HCT116 (cell line): ENCODE data around the gene CBR4.

Source experiments
- ATF3 ChIP-seq: IDR thresholded peaks from 2 replicates; pipeline ENCODE4 v1.6.1; 2012
- CBX3 ChIP-seq: IDR thresholded peaks from 2 replicates; pipeline ENCODE4 v1.6.1; 2012; ENCODE audit warnings: low read depth
- CTCF ChIP-seq, 3 experiments: fragments of 200-600 bp in 1 of 3; sonication (generic) in 1 of 3; IDR thresholded peaks in 2 of 3; conservative IDR thresholded peaks in 1 of 3; 2 replicates each; pipeline ENCODE4 v1.5.1; 2012 to 2017; ENCODE audit warnings: low read depth in 2 of 3, low read length in 2 of 3, antibody characterized with exemption in 1 of 3, borderline replicate concordance in 1 of 3, control low read depth in 1 of 3, mild to moderate bottlenecking in 1 of 3, mixed read lengths in 1 of 3, mixed run types in 1 of 3, moderate library complexity in 1 of 3; ENCODE audit not compliant: insufficient read depth in 1 of 3
- EZH2 ChIP-seq: fragments of 200-600 bp; sonication (generic); IDR thresholded peaks from 2 replicates; pipeline ENCODE4 v1.6.1; 2017; ENCODE audit warnings: antibody characterized with exemption, mixed run types
- EZH2phosphoT487 ChIP-seq: fragments of 200-600 bp; IDR thresholded peaks from 2 replicates; pipeline ENCODE4 v1.6.1; 2018; ENCODE audit warnings: antibody characterized with exemption, borderline replicate concordance
- JUND ChIP-seq: IDR thresholded peaks from 2 replicates; pipeline ENCODE4 v1.6.1; 2012
- POLR2A ChIP-seq: IDR thresholded peaks from 2 replicates; pipeline ENCODE4 v1.7.0; 2011; ENCODE audit warnings: borderline replicate concordance; ENCODE audit not compliant: insufficient read depth, insufficient read length; ENCODE audit errors: extremely low read depth
- RAD21 ChIP-seq: IDR thresholded peaks from 2 replicates; pipeline ENCODE4 v1.6.1; 2012; ENCODE audit warnings: low read depth, mild to moderate bottlenecking
- REST ChIP-seq: IDR thresholded peaks from 2 replicates; pipeline ENCODE4 v1.6.1; 2012; ENCODE audit warnings: low read depth
- SIN3A ChIP-seq: IDR thresholded peaks from 2 replicates; pipeline ENCODE4 v1.6.1; 2012; ENCODE audit warnings: low read depth
- SP1 ChIP-seq: IDR thresholded peaks from 2 replicates; pipeline ENCODE4 v1.6.1; 2012; ENCODE audit warnings: low read depth
- YY1 ChIP-seq: IDR thresholded peaks from 2 replicates; pipeline ENCODE4 v1.6.1; 2011; ENCODE audit warnings: low read length, low read depth, moderate library complexity, mild to moderate bottlenecking; ENCODE audit not compliant: insufficient replicate concordance; ENCODE audit errors: extremely low read depth
- ZBTB33 ChIP-seq: IDR thresholded peaks from 2 replicates; pipeline ENCODE4 v1.6.1; 2011; ENCODE audit warnings: mild to moderate bottlenecking, low read length, moderate library complexity; ENCODE audit not compliant: insufficient replicate concordance; ENCODE audit errors: extremely low read depth
- ZNF274 ChIP-seq: fragments of 200-500 bp; sonication (Bioruptor generic); IDR thresholded peaks from 2 replicates; pipeline ENCODE4 v1.6.1; 2014; ENCODE audit warnings: mild to moderate bottlenecking, low read depth, low read length, inconsistent platforms

- TF ChIP-seq CTCF (IDR thresholded peaks at IDR 0.05 in 2 of 3, conservative IDR thresholded peaks at IDR 0.05 in 1 of 3; ENCODE audit: borderline replicate concordance in 1 of 3, insufficient read depth in 1 of 3, low read depth in 2 of 3, low read length in 2 of 3) (no peak), EZH2 (no peak), SIN3A (no peak), RAD21 (no peak), REST (no peak), POLR2A (no peak), ZNF274 (no peak), EZH2phosphoT487 (no peak), SP1 (no peak), YY1 (no peak), ATF3 (no peak), CBX3 (no peak), ZBTB33 (no peak), JUND (no peak)
These were observed 5.2 kb upstream of the CBR4 start for GRCh38 chr4:169015186-169015623.
